Gastrocnemius medialis (tissue), 4 donors: Measurements from ENCODE around the gene PPIL4.

Experiments used
- CTCF ChIP-seq, 5 experiments: fragments of 450-650 bp in 3 of 5; fragments of 200-600 bp in 2 of 5; sonication (generic) in 2 of 5; IDR thresholded peaks in 4 of 5; conservative IDR thresholded peaks in 1 of 5; 1 replicate in 4 of 5; 2 replicates in 1 of 5; pipeline ENCODE4 v1.5.1; 2016 to 2019; ENCODE audit warnings: antibody characterized with exemption in 5 of 5, mild to moderate bottlenecking in 3 of 5, moderate library complexity in 3 of 5
- POLR2A ChIP-seq, 2 donors: fragments of 450-650 bp; IDR thresholded peaks; one replicate each; pipeline ENCODE4 v1.6.1; 2017; ENCODE audit warnings: antibody characterized with exemption in 2 of 2, mild to moderate bottlenecking in 2 of 2, moderate library complexity in 2 of 2

GRCh38 chr6:149457316-149457884 is 88.4 kb downstream of the PPIL4 start:
- TF ChIP-seq CTCF (IDR thresholded peaks at IDR 0.05 in 4 of 5, conservative IDR thresholded peaks at IDR 0.05 in 1 of 5) = no peak
- no peak for TF ChIP-seq POLR2A (IDR thresholded peaks at IDR 0.05)
